K562 (cell line): Measurements from ENCODE around the gene RYK. TPM values are rescaled to one million over a fixed set of nuclear protein-coding genes. Genes with fewer than 3 reads are reported as not detected.

Experiments used
- ATAC-seq: fragments of 200-7000 bp; cut with Tn5 transposase; 3 replicates; pipeline ENCODE4 v1.9.1; 2020; ENCODE audit warnings: moderate library complexity
- BruUV-seq: library from RNA; stranded (reverse); fragments of 400-500 nt; replicated peaks from 2 replicates; lab custom pipeline; 2021; lab: Mats Ljungman, UMichigan
- CTCF ChIA-PET: fragments of 300-600 bp; formaldehyde crosslinking; extraction: SDS; loops from one replicate; lab custom pipeline; 2021; ENCODE audit warnings: low intra/inter-chr PET ratio; lab: Yijun Ruan, JAX
- POLR2A ChIA-PET: fragments of 300-600, 350-650 bp; sonication (Branson Sonifier 250); formaldehyde crosslinking; extraction: SDS; loops from one replicate; lab custom pipeline; 2021; ENCODE audit warnings: antibody characterized with exemption, inconsistent platforms; lab: Yijun Ruan, JAX
- DNase-seq, 4 experiments: peaks; one replicate each; pipeline versions ENCODE4 v3.0.0 to v3.0.0-alpha.2; 2011 to 2018; ENCODE audit warnings: low spot score in 3 of 4, mixed read lengths in 3 of 4; ENCODE audit errors: extremely low read depth in 1 of 4
- FAIRE-seq: peaks from 2 replicates; lab custom pipeline; 2011; peaks lifted over from hg19 to GRCh38; lab: Jason Lieb, UNC
- H2AFZ ChIP-seq: 2 replicates; pipeline ENCODE4 v1.6.0; 2011; ENCODE audit warnings: low read depth, low read length, control low read depth, inconsistent platforms
- H3K27ac ChIP-seq: fragments of 200-600 bp; 3 replicates; pipeline ENCODE4 v1.8.0; 2011; ENCODE audit warnings: low read depth, mild to moderate bottlenecking, control low read depth, inconsistent platforms, low read length, moderate library complexity, mixed read lengths; ENCODE audit errors: extremely low read depth
- H3K27me3 ChIP-seq, 2 experiments: fragments of 300-600 bp in 1 of 2; 2 replicates in 1 of 2; 3 replicates in 1 of 2; pipeline versions ENCODE4 v1.6.0 to v1.8.0; 2011; ENCODE audit warnings: inconsistent platforms in 2 of 2, low read length in 2 of 2, mild to moderate bottlenecking in 1 of 2, mixed read lengths in 1 of 2, moderate library complexity in 1 of 2; ENCODE audit not compliant: control insufficient read depth in 2 of 2, insufficient read depth in 2 of 2
- H3K36me3 ChIP-seq: fragments of 300-600 bp; 3 replicates; pipeline ENCODE4 v1.8.0; 2011; ENCODE audit warnings: mild to moderate bottlenecking, low read length, inconsistent platforms; ENCODE audit not compliant: control insufficient read depth, insufficient read depth
- H3K4me1 ChIP-seq, 2 experiments: fragments of 200-600 bp in 1 of 2; replicated peaks in 1 of 2; 2 replicates in 1 of 2; 3 replicates in 1 of 2; pipeline versions ENCODE4 v1.5.1 to v1.8.0; 2011; ENCODE audit warnings: inconsistent platforms in 2 of 2, low read length in 2 of 2, mild to moderate bottlenecking in 1 of 2, mixed read lengths in 1 of 2, moderate library complexity in 1 of 2; ENCODE audit not compliant: control insufficient read depth in 2 of 2, insufficient read depth in 2 of 2
- H3K4me2 ChIP-seq: 2 replicates; pipeline ENCODE4 v1.6.1; 2011; ENCODE audit warnings: low read length, control low read depth, inconsistent platforms, mixed read lengths; ENCODE audit not compliant: insufficient read depth
- H3K4me3 ChIP-seq: fragments of 200-600 bp; sonication (generic), shearing (Covaris generic); 2 replicates; pipeline ENCODE4 v1.5.1; 2016; ENCODE audit warnings: control low read depth, inconsistent platforms
- H3K79me2 ChIP-seq: fragments of 200-600 bp; 3 replicates; pipeline ENCODE4 v1.8.0; 2011; ENCODE audit warnings: low read length, inconsistent platforms; ENCODE audit not compliant: control insufficient read depth, insufficient read depth
- H3K9ac ChIP-seq, 2 experiments: 2 replicates each; pipeline versions ENCODE4 v1.6.0 to v1.6.1; 2011; ENCODE audit warnings: low read depth in 2 of 2, low read length in 2 of 2, control low read depth in 1 of 2, inconsistent platforms in 1 of 2, mild to moderate bottlenecking in 1 of 2, mixed read lengths in 1 of 2; ENCODE audit not compliant: insufficient read depth in 1 of 2
- H3K9me1 ChIP-seq: one replicate; pipeline ENCODE4 v1.6.0; 2011; ENCODE audit warnings: inconsistent platforms, mild to moderate bottlenecking, low read length, moderate library complexity; ENCODE audit not compliant: control insufficient read depth, insufficient read depth
- H3K9me3 ChIP-seq: replicated peaks from 2 replicates; pipeline ENCODE4 v1.5.1; 2011; ENCODE audit warnings: low read depth, low read length, inconsistent platforms; ENCODE audit not compliant: control insufficient read depth, insufficient read depth
- H4K20me1 ChIP-seq: replicated peaks from 2 replicates; pipeline ENCODE4 v1.6.1; 2011; ENCODE audit warnings: low read length, inconsistent platforms, mixed read lengths; ENCODE audit not compliant: control insufficient read depth, insufficient read depth
- ARID3B ChIP-seq: fragments of 250-450 bp; sonication (Bioruptor Pico); IDR thresholded peaks from 2 replicates; pipeline ENCODE4 v1.4.0; 2020; ENCODE audit warnings: borderline replicate concordance
- HINFP ChIP-seq: fragments of 450-650 bp; conservative IDR thresholded peaks from 2 replicates; pipeline ENCODE4 v1.6.1; 2016; ENCODE audit warnings: missing genetic modification characterization, low read depth, mild to moderate bottlenecking, control low read depth, missing compliant biosample characterization
- MBD1 ChIP-seq: fragments of 250-450 bp; sonication (Bioruptor Pico); IDR thresholded peaks from 2 replicates; pipeline ENCODE4 v1.8.0; 2022; ENCODE audit warnings: inconsistent platforms
- MCM2 ChIP-seq: fragments of 450-650 bp; IDR thresholded peaks from 2 replicates; pipeline ENCODE4 v1.6.1; 2017; ENCODE audit warnings: low read depth, mild to moderate bottlenecking
- MCM3 ChIP-seq: fragments of 450-650 bp; IDR thresholded peaks from 2 replicates; pipeline ENCODE4 v1.6.1; 2016
- SIN3B ChIP-seq: fragments of 450-650 bp; IDR thresholded peaks from 2 replicates; pipeline ENCODE4 v1.6.1; 2017; ENCODE audit warnings: low read depth, mild to moderate bottlenecking, moderate library complexity
- SP1 ChIP-seq: sonication (generic); formaldehyde crosslinking; IDR thresholded peaks from 2 replicates; pipeline ENCODE4 v1.8.1; 2022; ENCODE audit warnings: mild to moderate bottlenecking, missing genetic modification reagents
- SPI1 ChIP-seq: IDR thresholded peaks from 2 replicates; pipeline ENCODE4 v1.6.1; 2011; ENCODE audit warnings: low read depth, low read length, control low read depth, borderline replicate concordance
- TARDBP ChIP-seq: fragments of 450-650 bp; IDR thresholded peaks from 2 replicates; pipeline ENCODE4 v1.6.1; 2016
- ZBTB34 ChIP-seq: fragments of 250-450 bp; sonication (Bioruptor Pico); IDR thresholded peaks from 2 replicates; pipeline ENCODE4 v1.8.0; 2021; ENCODE audit warnings: mild to moderate bottlenecking, moderate library complexity
- ZFPM2 ChIP-seq: fragments of 250-450 bp; sonication (Bioruptor Pico); IDR thresholded peaks from 2 replicates; pipeline ENCODE4 v1.5.1; 2022; ENCODE audit warnings: mild to moderate bottlenecking
- ZNF174 ChIP-seq: fragments of 250-450 bp; sonication (Bioruptor Pico); IDR thresholded peaks from 2 replicates; pipeline ENCODE4 v1.4.0; 2020; ENCODE audit warnings: mild to moderate bottlenecking
- ZNF507 ChIP-seq: conservative IDR thresholded peaks from 2 replicates; pipeline ENCODE4 v1.6.1; 2017; ENCODE audit warnings: missing genetic modification characterization, missing compliant biosample characterization
- ZNF512 ChIP-seq: IDR thresholded peaks from 2 replicates; pipeline ENCODE4 v1.6.1; 2016; ENCODE audit warnings: missing genetic modification characterization, missing compliant biosample characterization
- WGBS: fragments of 100-300 bp; shearing (Covaris generic); methylation state at CpG from one replicate; pipeline ENCODE4 v1.1.6; 2016; ENCODE audit warnings: low coverage, mixed read lengths; ENCODE audit not compliant: insufficient coverage; ENCODE audit errors: missing lambda C conversion rate; 5-methylcytosine and 5-hydroxymethylcytosine counted together
- in situ Hi-C: fragments of 300-500 bp; cut with MboI; formaldehyde crosslinking; loops from 4 replicates; pipeline ENCODE4 v1.15.0; 2018; ENCODE audit warnings: inconsistent platforms, mixed read lengths
- intact Hi-C: fragments of 100-400 bp; cut with micrococcal nuclease; formaldehyde crosslinking; loops from 2 replicates; pipeline ENCODE4 v1.14.2; 2022
- polyA plus RNA-seq, 8 experiments: library from polyadenylated mRNA; depleted of rRNA in 4 of 8; stranded (reverse) in 5 of 8; unstranded in 3 of 8; fragments of >200 nt; fragmentation: Nextera tagmentation in 2 of 8; fragmentation: Illumina TruSeq in 1 of 8; extraction: Ambion mirVana in 2 of 8; extraction: Trizol in 1 of 8; gene quantifications; 2 replicates each; pipeline versions ENCODE4 v1.2.1 to v1.2.3, GENCODE V29; 2011 to 2014; ENCODE audit warnings: inconsistent platforms in 1 of 8, missing spikeins in 1 of 8
- total RNA-seq, 7 experiments: library from RNA; depleted of rRNA in 6 of 7; stranded (reverse); fragments of >200 nt in 6 of 7; fragmentation: Illumina TruSeq in 2 of 7; extraction: Trizol in 2 of 7; gene quantifications; 2 replicates each; pipeline versions ENCODE4 v1.2.1 to v1.2.3, GENCODE V29; 2011 to 2021; ENCODE audit warnings: low replicate concordance in 1 of 7

Gene RYK
- total and polyA plus RNA-seq, 9 of the 15 experiments (the other 6 are each of a cell fraction or from before 2014, with no cell fraction given) = 4.2 to 29.5 (median 16.6) TPM

GRCh38 chr3:134111616-134112015 is 139.0 kb downstream of the RYK start (continued):
- TF ChIP-seq ZBTB34 = no peak

GRCh38 chr3:134110963-134111362 is 139.7 kb downstream of the RYK start:
- Histone ChIP-seq H3K4me1 (no peaks in the 10 kb centered on the region), H3K27ac (no peak overlapping the region), H3K79me2 (no peaks in the 10 kb centered on the region), H3K27me3 (peaks cover 0 to 4% of the 10 kb centered on the region in 2 experiments; a peak in 1 of 5 replicates), H3K9ac (no peak overlapping the region), H4K20me1 (no peaks in the 10 kb centered on the region), H2AFZ (no peak overlapping the region), H3K36me3 (no peaks in the 10 kb centered on the region), H3K9me3 (no peaks in the 10 kb centered on the region), H3K9me1 (no peaks in the 10 kb centered on the region), H3K4me2 (no peak overlapping the region), H3K4me3 (no peak overlapping the region)
- CTCF ChIA-PET = no interaction called here
- FAIRE-seq (no peak), ATAC-seq (no peak), DNase-seq (no peak)
- WGBS = 0% methylated on average over 2 of the region's 2 CpGs
- POLR2A ChIA-PET = no interaction called here
- in situ Hi-C loops = no loop called here
- BruUV-seq = no TSS peak
- intact Hi-C loops = no loop called here
- no peak for TF ChIP-seq SPI1
- TF ChIP-seq SP1 = no peak
- no peak for TF ChIP-seq HINFP (tag)
- TF ChIP-seq ARID3B (CRISPR knock-in tag) = no peak
- TF ChIP-seq MCM3 = no peak
- no peak for TF ChIP-seq ZNF507
- no peak for TF ChIP-seq ZNF174
- no peak for TF ChIP-seq TARDBP
- no peak for TF ChIP-seq MCM2
- no peak for TF ChIP-seq ZFPM2 (CRISPR knock-in tag)
- TF ChIP-seq MBD1 (CRISPR knock-in tag) = no peak
- no peak for TF ChIP-seq ZNF512 (tag)
- TF ChIP-seq SIN3B = no peak
